Measurements from ENCODE around the gene RAB6B. TPM values are rescaled to one million over a fixed set of nuclear protein-coding genes. Genes with fewer than 3 reads are reported as not detected.

Gene RAB6B
- total RNA-seq, 1 donor from 2014 or later, result 0.65 TPM

DNA sequence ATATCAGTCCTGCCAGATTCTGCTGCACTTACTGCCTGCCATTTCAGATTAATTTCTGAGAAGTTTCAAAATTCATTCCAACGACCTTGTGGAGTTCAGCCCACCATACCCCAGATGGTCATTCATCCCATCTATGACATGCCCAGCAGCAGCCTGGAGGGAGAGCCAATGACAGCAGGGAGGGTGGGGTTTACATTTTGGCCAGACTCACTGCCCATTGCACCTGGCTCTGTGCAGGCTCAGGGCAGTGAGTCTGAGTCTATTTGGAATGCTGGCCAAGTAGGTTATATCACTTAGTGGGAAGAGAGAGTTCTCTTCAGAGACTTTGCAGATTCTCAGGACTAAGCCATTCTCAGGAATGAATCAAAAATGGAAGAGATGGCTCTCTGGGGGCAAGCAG lies 68.5 kb downstream of the RAB6B start:
- no peak overlapping the region for H3K27ac Mint-ChIP-seq
- intact Hi-C loops (cut with micrococcal nuclease), result no loop called here
- DNase-seq (ENCODE audit: low spot score), result no peak
- no peaks in the 10 kb centered on the region for H3K27me3 Mint-ChIP-seq (ENCODE audit: insufficient read depth)
- no peaks in the 10 kb centered on the region for H3K4me1 Mint-ChIP-seq (ENCODE audit: low read depth)
- no peak overlapping the region for H3K4me3 Mint-ChIP-seq
- H3K36me3 Mint-ChIP-seq (ENCODE audit: low read depth), result peaks cover 19% of the 10 kb centered on the region
- no peaks in the 10 kb centered on the region for H3K9me3 Mint-ChIP-seq

DNA sequence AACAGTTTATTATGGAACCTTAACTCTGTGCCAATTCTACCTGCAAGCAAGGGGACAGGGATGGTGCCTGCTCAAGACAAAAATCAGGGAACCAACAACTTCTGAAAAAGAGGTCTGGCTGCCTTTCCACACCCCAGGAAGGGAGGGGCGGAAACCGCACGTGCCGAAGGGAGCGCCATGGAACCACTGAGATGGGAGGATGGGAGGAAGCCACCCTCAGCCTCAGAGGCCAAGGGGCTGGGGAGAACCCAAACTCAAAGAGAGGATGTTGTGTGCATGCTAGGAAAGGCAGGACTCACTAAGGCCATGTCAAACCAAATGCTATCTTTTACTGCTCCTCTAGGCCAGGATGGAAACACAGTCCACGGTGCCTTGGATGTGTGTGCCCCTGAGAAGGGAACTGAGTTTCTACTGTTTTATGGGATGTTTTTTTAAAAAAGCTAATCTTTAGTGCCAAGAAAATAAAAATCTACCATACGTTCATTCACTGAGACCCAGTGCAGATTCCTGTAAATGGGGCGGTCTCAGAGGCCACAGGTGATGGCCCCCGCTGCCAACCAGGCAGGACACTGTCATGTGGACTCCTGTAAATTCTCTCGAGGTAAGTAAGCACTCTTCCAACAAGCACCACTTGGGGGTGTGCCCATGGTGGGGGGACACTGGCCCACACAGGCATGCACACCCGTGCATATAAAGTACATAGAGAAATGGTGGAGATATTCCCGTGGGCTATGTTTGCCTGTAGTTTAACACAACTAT lies 69.5 kb downstream of the RAB6B start:
- Mint-ChIP-seq H3K4me1 (ENCODE audit: low read depth) (no peaks in the 10 kb centered on the region), H3K9me3 (no peaks in the 10 kb centered on the region), H3K4me3 (no peak overlapping the region), H3K27ac (no peak overlapping the region), H3K27me3 (ENCODE audit: insufficient read depth) (no peaks in the 10 kb centered on the region), H3K36me3 (ENCODE audit: low read depth) (peaks cover 25% of the 10 kb centered on the region)
- intact Hi-C loops (cut with micrococcal nuclease), result no loop called here
- DNase-seq (ENCODE audit: low spot score), result no peak

DNA sequence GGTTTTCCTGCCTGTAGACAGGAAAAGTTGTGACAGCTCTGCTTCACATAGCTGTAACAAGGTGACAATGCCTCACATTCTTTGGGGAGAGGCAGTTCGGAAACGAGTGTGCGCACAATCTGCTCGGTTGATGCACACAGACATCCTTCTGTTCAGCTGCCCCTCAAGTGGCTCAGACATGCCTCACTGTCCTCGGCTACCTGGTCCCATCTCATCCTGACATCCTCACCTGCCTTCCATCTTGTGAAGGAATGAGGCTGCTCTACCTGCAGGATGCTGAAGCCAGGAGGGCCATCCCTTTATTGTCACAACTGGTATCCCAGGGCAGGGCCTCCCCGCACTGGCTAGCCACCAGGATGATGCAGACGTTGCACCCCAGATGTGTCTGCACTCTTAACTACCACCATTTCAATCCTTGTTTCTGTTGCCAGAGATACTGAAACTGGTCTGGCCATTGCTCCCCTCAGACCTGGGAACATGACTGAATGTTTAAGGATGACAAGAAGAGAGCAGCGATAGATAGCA lies 70.7 kb downstream of the RAB6B start:
- Mint-ChIP-seq H3K4me3 (no peak overlapping the region), H3K9me3 (no peaks in the 10 kb centered on the region), H3K36me3 (ENCODE audit: low read depth) (peaks cover 36% of the 10 kb centered on the region), H3K27ac (no peak overlapping the region), H3K4me1 (ENCODE audit: low read depth) (no peaks in the 10 kb centered on the region), H3K27me3 (ENCODE audit: insufficient read depth) (no peaks in the 10 kb centered on the region)
- no peak for DNase-seq (ENCODE audit: low spot score)
- intact Hi-C loops (cut with micrococcal nuclease), result no loop called here

DNA sequence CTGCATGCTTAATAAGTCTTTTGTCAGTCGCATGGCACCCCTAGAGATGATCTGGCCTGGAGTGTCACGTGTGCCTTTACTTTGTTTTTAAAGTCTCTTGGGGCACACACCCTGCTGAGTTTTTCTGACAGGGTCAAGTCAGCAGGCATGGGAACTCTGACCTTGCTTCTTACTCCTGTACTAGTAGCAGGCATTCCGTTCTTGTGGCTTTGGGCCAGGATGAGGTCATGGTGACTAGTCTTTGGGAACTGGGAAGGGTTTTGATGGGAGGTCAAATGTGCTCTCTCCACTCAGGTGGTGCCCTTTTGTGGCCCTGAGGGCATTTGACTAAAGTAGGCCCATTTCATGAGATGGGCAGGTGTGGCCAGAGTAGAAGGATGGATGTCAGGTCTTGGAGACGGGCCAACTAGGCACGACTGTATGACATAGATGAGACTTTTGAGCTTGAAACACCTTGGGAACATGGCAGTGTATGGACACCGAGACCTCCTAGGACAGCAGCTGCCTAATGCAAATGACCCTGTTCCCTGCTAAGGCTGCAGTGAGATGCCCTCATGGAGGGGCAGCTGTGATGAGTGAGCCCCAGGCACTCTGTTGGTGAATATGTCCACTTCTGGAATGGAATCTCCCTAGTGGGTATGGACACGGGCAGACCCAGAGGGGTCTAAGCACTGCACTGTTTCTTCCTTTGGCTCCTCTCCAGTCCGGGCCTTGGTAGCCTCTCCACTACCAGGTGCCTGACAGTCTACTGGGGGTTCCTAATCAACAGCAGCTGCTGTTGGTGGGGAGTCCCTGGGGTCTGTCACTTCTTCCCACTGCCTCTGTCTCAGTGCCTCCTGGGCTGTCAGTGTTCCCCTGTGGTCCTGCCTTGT lies 73.7 kb downstream of the RAB6B start:
- no peak for DNase-seq (ENCODE audit: low spot score)
- no peaks in the 10 kb centered on the region for H3K27me3 Mint-ChIP-seq (ENCODE audit: insufficient read depth)
- H3K4me1 Mint-ChIP-seq (ENCODE audit: low read depth), result no peaks in the 10 kb centered on the region
- no peak overlapping the region for H3K4me3 Mint-ChIP-seq
- intact Hi-C loops (cut with micrococcal nuclease), result no loop called here
- no peaks in the 10 kb centered on the region for H3K9me3 Mint-ChIP-seq
- H3K36me3 Mint-ChIP-seq (ENCODE audit: low read depth), result peaks cover 45% of the 10 kb centered on the region
- H3K27ac Mint-ChIP-seq, result no peak overlapping the region

DNA sequence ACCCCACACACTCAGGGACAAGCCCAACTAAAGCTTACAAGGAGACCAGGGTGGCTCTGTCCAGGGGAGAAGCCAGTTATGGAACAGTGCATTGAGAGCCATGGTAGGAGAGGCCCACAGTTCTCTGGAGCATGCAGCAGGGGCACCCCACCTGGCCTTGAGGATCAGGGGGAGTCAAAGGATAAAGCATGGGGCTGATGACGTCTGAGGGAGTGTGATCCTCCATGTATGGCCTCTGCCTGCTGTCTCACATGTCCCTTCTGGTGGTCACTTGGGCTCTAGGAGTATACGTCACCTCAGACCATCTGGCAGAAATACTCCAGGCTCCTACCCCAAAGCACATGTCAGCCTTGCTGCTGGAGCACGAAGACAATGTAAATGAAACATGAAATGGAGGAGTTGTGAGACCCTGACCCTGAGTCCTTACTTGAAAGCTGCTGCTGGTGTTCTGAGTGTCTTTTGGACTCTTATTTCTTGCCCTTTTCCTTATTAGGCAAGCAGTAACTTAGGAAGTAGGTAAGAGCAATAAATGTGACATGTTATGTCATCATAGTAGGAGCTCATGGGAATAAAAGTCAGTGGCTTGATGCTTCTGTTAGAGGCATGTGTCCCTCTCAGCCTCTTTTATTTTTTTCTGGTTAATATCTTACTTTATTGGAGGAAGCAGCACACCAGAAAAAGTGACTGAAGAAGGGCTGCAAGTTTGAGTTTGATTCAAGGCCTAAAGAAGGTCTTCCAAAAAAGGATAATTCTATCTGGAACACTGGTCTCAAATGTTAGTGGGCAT lies 74.6 kb downstream of the RAB6B start:
- Mint-ChIP-seq H3K4me1 (ENCODE audit: low read depth) (no peaks in the 10 kb centered on the region), H3K4me3 (no peak overlapping the region), H3K27ac (no peak overlapping the region), H3K36me3 (ENCODE audit: low read depth) (peaks cover 43% of the 10 kb centered on the region), H3K27me3 (ENCODE audit: insufficient read depth) (no peaks in the 10 kb centered on the region), H3K9me3 (no peaks in the 10 kb centered on the region)
- intact Hi-C loops (cut with micrococcal nuclease), result no loop called here
- DNase-seq (ENCODE audit: low spot score), result no peak

DNA sequence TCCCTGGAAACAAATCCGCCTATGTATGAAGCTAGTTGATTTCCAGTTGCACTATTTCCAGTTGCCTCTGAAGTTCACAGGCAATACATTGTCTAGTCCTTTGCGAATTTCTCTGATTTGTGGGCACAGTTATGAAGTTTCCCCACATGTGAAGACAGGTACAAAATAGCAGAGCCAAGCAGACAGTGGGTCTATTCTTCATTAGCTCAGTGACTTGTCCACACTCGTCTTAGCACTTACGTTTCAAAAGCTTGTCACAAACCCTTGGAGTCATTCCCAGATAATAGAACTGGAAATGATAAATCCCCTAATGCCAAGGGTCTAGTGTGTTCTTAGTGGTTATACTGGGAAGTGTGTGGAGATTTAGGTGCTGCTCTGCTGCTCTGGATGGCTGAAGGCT lies 75.6 kb downstream of the RAB6B start:
- Mint-ChIP-seq H3K4me1 (ENCODE audit: low read depth) (peaks cover 3% of the 10 kb centered on the region), H3K27ac (no peak overlapping the region), H3K27me3 (ENCODE audit: insufficient read depth) (no peaks in the 10 kb centered on the region), H3K36me3 (ENCODE audit: low read depth) (peaks cover 47% of the 10 kb centered on the region), H3K4me3 (no peak overlapping the region), H3K9me3 (no peaks in the 10 kb centered on the region)
- intact Hi-C loops (cut with micrococcal nuclease), result no loop called here
- no peak for DNase-seq (ENCODE audit: low spot score)

DNA sequence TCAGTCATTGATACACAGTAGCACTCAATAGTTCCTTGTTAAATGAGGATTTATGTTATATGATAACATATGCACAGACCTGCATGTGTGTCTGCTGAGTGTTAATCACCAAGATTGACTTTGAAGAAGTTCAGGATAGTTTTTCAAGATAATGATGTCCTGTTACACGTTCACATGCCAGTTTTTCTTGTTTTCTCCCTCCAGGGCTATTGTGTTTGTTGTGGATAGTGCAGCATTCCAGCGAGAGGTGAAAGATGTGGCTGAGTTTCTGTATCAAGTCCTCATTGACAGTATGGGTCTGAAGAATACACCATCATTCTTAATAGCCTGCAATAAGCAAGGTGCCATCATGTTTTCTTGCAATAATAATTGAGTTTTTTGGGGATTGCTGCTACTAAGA lies 80.3 kb downstream of the RAB6B start:
- no peak overlapping the region for H3K27ac Mint-ChIP-seq
- H3K4me1 Mint-ChIP-seq (ENCODE audit: low read depth), result peaks cover 8% of the 10 kb centered on the region
- H3K9me3 Mint-ChIP-seq, result no peaks in the 10 kb centered on the region
- DNase-seq (ENCODE audit: low spot score), result no peak
- H3K4me3 Mint-ChIP-seq, result no peak overlapping the region
- peaks cover 43% of the 10 kb centered on the region for H3K36me3 Mint-ChIP-seq (ENCODE audit: low read depth)
- intact Hi-C loops (cut with micrococcal nuclease), result no loop called here
- H3K27me3 Mint-ChIP-seq (ENCODE audit: insufficient read depth), result no peaks in the 10 kb centered on the region

DNA sequence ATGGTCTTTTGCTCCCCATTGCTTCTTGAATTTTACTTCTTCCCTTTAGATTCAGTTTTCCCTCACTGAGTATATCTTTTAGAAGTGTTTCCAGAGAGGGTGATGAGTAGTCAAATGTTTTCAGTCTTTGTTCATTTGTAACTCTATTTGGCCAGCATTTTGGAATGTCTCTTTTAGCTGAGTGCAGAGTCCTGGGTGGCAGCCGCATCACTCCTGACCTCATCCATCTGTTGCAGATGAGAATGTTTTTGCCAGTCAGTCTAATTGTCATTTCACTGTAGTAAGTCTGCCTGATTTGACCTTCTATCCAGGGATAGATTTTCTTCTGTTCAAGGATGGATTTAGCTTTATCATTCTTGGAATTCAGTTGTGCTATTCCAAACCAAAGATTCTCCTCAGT lies 82.8 kb downstream of the RAB6B start:
- Mint-ChIP-seq H3K36me3 (ENCODE audit: low read depth) (peaks cover 47% of the 10 kb centered on the region), H3K4me1 (ENCODE audit: low read depth) (peaks cover 13% of the 10 kb centered on the region), H3K4me3 (no peak overlapping the region), H3K27ac (no peak overlapping the region), H3K9me3 (no peaks in the 10 kb centered on the region), H3K27me3 (ENCODE audit: insufficient read depth) (no peaks in the 10 kb centered on the region)
- intact Hi-C loops (cut with micrococcal nuclease), result no loop called here
- DNase-seq (ENCODE audit: low spot score), result no peak

DNA sequence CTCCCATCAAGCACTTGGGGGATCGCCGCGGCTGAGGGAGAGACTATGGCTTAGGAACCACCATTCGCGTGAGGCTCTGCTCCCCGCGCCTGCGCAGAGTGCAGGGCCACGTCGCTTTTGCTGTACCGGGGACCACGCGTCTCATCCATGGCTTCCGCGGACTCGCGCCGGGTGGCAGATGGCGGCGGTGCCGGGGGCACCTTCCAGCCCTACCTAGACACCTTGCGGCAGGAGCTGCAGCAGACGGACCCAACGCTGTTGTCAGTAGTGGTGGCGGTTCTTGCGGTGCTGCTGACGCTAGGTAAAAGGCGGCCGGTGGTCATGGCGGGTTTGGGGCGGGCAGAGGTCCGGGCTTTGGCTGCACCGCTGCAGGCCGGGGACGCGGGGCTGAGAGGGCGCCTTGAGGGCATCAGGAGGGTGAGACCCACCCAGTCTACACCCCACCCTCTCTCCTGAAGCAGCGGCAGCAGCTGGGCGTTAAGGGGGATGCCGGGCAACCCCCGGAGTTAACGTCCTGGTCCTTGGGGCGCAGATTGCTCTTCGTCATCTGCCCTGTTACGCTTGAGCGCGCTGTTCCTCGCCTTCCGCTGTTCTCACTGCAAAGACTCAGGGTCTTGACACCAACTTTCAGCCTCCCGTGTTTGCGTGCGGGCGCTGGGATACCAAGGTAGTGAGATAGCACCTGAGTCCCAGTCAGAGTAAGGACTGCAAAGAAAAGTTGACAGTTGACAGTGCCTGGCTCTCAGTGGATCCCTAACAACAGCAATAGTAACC lies 89.8 kb downstream of the RAB6B start, which contains the start of gene SRPRB:
SRPRB (plus strand) TSS at position 114 of the 774 bp plus-strand sequence; CDS start at position 148, 34 bp downstream.
- Mint-ChIP-seq H3K9me3 (no peaks in the 10 kb centered on the region), H3K36me3 (ENCODE audit: low read depth) (peaks cover 28% of the 10 kb centered on the region), H3K4me3 (peak within 1 kb of the TSS; percentile 99)

DNA sequence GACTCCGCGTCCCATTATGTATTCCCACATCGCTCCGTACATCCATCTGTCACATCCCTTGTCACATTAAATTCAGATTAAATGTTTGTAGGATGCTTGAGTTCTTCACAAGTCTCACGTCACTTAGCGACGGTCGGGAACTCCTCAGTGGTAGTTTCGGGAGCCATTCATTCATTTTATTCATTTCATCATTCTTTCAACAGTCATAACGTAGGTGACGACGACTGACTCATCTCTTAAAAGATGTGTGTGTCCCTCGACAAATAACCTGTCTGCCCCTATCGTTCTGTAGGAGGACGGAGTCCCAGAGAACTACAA lies 90.3 kb downstream of the RAB6B start:
- Mint-ChIP-seq H3K36me3 (ENCODE audit: low read depth) (peaks cover 25% of the 10 kb centered on the region), H3K27me3 (ENCODE audit: insufficient read depth) (peaks cover 11% of the 10 kb centered on the region), H3K9me3 (no peaks in the 10 kb centered on the region), H3K27ac (peak overlapping the region; percentile 95), H3K4me1 (ENCODE audit: low read depth) (peaks cover 28% of the 10 kb centered on the region), H3K4me3 (peak overlapping the region; percentile 99)
- no peak for DNase-seq (ENCODE audit: low spot score)
- intact Hi-C loops (cut with micrococcal nuclease), result loop anchor here (1.0 to 5.0 kb wide), 10 partner anchors 13 to 1388 kb away; partner anchors contain the start of genes CDV3, CEP63, DNAJC13 and NPHP3

More for the DNA sequence above, 89.8 kb downstream of the RAB6B start, which contains the start of gene SRPRB:
- Mint-ChIP-seq H3K27ac (peak within 1 kb of the TSS; percentile 95), H3K27me3 (ENCODE audit: insufficient read depth) (peaks cover 7% of the 10 kb centered on the region), H3K4me1 (ENCODE audit: low read depth) (peaks cover 28% of the 10 kb centered on the region)
- intact Hi-C loops (cut with micrococcal nuclease), result loop anchor here (1.0 to 5.0 kb wide), 10 partner anchors 12 to 1389 kb away; partner anchors contain the start of genes CDV3, CEP63, DNAJC13 and NPHP3
- DNase-seq (ENCODE audit: low spot score), result peak; percentile 95

DNA sequence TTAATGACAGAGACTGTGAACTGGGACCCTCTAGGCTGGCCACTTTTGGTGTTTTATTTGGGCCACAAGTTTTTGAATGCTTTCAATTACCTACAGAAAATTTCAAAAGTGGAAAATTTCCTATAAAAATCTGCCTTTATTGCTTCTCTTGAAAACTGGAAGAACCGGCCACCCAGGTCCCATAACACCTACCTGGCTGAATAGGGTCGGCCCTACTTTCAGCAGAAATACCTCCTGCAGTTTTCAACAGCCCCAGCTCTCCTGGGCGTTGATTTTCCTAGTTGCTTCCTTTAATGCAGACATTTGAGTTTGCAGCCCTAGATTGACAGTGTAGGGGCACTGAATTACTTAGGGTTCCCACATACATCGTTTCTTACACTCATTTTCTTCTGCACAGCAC lies 90.8 kb downstream of the RAB6B start:
- no peaks in the 10 kb centered on the region for H3K9me3 Mint-ChIP-seq
- peak overlapping the region; percentile 99 for H3K4me3 Mint-ChIP-seq
- peak overlapping the region; percentile 95 for H3K27ac Mint-ChIP-seq
- peaks cover 15% of the 10 kb centered on the region for H3K27me3 Mint-ChIP-seq (ENCODE audit: insufficient read depth)
- no peak for DNase-seq (ENCODE audit: low spot score)
- intact Hi-C loops (cut with micrococcal nuclease), result loop anchor here (1.0 to 5.0 kb wide), 10 partner anchors 13 to 1388 kb away; partner anchors contain the start of genes CDV3, CEP63, DNAJC13 and NPHP3
- H3K36me3 Mint-ChIP-seq (ENCODE audit: low read depth), result peaks cover 21% of the 10 kb centered on the region
- peaks cover 28% of the 10 kb centered on the region for H3K4me1 Mint-ChIP-seq (ENCODE audit: low read depth)

DNA sequence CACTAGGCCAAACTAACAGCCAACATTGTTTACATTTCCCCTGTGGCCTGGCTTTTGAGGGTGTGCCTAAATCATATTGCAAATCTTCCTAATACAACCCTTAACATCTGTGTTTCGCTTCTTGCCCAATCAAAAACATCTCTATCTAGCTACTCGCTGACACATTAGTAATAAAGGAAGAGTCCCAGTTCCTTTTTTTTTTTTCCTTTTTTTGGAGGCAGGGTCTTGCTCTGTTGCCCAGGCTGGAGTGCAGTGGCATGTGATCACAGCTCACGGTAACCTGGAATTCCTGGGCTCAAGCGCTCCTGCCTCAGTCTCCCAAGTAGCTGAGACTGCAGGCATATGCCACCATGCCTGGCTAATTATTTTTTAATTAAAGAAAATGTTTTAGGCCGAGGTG lies 92.2 kb downstream of the RAB6B start:
- intact Hi-C loops (cut with micrococcal nuclease), result no loop called here
- peaks cover 28% of the 10 kb centered on the region for H3K4me1 Mint-ChIP-seq (ENCODE audit: low read depth)

More for the DNA sequence above, 92.2 kb downstream of the RAB6B start:
- Mint-ChIP-seq H3K27me3 (ENCODE audit: insufficient read depth) (peaks cover 19% of the 10 kb centered on the region), H3K36me3 (ENCODE audit: low read depth) (peaks cover 14% of the 10 kb centered on the region), H3K4me3 (no peak overlapping the region), H3K9me3 (no peaks in the 10 kb centered on the region), H3K27ac (no peak overlapping the region)
- no peak for DNase-seq (ENCODE audit: low spot score)
